Spinal cord (tissue), 10 donors: ENCODE measurements around the gene CNFN. TPM values are rescaled to one million over a fixed set of nuclear protein-coding genes. Genes with fewer than 3 reads are reported as not detected.

Source experiments
- DNase-seq, 6 donors: peaks; one replicate each; pipeline versions ENCODE4 v3.0.0 to v3.0.0-alpha.2; 2013 to 2015; ENCODE audit warnings: low spot score in 6 of 6, low read depth in 4 of 6
- H3K27ac ChIP-seq: one replicate; pipeline ENCODE4 v1.5.1; 2013; ENCODE audit warnings: low read depth, low read length, control low read depth
- H3K27me3 ChIP-seq: one replicate; pipeline ENCODE4 v1.6.1; 2013; ENCODE audit warnings: low read length; ENCODE audit not compliant: control insufficient read depth, insufficient read depth
- H3K36me3 ChIP-seq: one replicate; pipeline ENCODE4 v1.6.1; 2013; ENCODE audit warnings: low read length; ENCODE audit not compliant: control insufficient read depth, insufficient read depth
- H3K4me1 ChIP-seq: one replicate; pipeline ENCODE4 v1.6.1; 2013; ENCODE audit warnings: low read length; ENCODE audit not compliant: control insufficient read depth, insufficient read depth
- H3K4me3 ChIP-seq: one replicate; pipeline ENCODE4 v1.5.1; 2013; ENCODE audit warnings: low read depth, low read length, control low read depth
- H3K9me3 ChIP-seq: one replicate; pipeline ENCODE4 v1.6.1; 2013; ENCODE audit warnings: low read length; ENCODE audit not compliant: control insufficient read depth, insufficient read depth
- WGBS: methylation state at CpG from one replicate; pipeline ENCODE4 v1.1.5; 2013; ENCODE audit warnings: missing lambda C conversion rate; ENCODE audit not compliant: insufficient coverage; 5-methylcytosine and 5-hydroxymethylcytosine counted together
- polyA plus RNA-seq, 2 donors: library from polyadenylated mRNA; unstranded; fragments of 120-200 nt; gene quantifications; one replicate each; pipeline ENCODE4 v1.2.1, GENCODE V29; 2013; ENCODE audit not compliant: insufficient read length in 2 of 2
- total RNA-seq, 2 donors: library from RNA; depleted of rRNA in 1 of 2; stranded (reverse); fragments of 120-200 nt in 1 of 2; fragments of >200 nt in 1 of 2; gene quantifications; one replicate each; pipeline versions ENCODE4 v1.2.3 to v1.2.4, GENCODE V29; 2013 to 2014
- donor health status: healthy.

CNFN gene
- total and polyA plus RNA-seq, 4 donors, result 0.50 to 3.1 (median 2.1) TPM

DNA sequence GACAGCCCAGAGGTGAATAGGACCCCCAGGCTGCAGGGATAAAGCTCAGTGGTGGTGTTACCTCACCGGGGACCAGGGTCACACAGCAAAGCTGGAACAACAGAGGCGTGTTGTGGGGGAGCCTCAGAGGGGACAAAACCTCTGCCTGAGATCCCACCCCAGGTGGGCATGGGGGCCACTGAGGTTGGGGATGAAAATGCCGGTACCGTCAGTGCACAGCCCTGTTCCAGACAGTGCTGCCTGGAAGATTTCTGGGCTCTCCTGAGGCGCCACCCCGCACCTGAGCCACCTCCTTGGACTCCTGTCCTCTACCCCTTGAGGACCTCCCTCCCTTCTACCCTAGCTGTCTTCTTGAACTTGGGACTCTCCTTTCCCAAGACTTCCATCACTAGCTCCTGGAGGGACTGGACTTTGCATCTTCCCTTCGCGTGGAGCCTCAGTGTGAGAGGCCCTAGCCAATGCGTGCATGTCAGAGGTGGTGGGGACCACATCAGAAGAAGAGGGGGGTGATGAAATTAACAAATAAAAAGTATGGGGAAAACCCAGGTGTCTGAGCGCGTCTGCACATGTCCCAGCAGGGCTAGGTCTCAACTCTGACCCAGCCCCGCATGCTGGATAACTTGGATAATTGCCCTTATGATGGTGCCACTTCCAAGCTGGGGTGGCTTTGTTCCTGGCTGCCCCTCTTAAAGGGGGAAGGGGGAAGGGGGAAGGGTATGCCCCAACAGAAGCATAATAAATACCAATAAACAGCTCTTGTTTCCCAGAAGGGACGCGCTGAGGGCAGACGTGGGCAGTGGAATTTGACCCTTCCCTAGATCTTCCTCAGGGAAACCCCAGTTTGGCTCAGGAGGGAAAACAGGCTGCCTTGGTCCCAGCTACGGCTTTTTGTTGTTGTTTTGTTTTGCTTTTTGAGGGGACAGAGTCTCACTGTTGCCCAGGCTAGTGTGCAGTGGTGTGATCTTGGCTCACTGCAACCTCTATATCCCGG is 11.6 kb downstream of the CNFN start:
- no peaks in the 10 kb centered on the region for H3K27me3 ChIP-seq
- 83% methylated on average over 12 of the region's 17 CpGs for WGBS
- DNase-seq, result no peak
- H3K4me1 ChIP-seq, result peaks cover 4% of the 10 kb centered on the region
- H3K27ac ChIP-seq, result no peak overlapping the region
- H3K9me3 ChIP-seq, result no peaks in the 10 kb centered on the region
- H3K4me3 ChIP-seq, result no peak overlapping the region
- peaks cover 38% of the 10 kb centered on the region for H3K36me3 ChIP-seq

DNA sequence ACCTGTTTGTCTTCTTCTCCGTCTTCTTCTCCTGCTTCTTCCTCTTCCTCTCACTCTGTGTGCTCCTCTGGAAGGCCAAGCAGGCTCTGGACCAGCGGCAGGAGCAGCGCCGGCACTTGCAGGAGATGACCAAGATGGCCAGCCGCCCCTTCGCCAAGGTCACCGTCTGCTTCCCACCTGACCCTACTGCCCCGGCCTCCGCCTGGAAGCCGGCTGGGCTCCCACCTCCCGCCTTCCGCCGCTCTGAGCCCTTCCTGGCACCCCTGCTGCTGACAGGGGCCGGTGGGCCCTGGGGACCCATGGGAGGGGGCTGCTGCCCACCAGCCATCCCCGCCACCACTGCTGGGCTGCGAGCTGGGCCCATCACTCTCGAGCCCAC is 13.9 kb downstream of the CNFN start:
- Histone ChIP-seq H3K4me3 (no peak overlapping the region), H3K36me3 (peaks cover 57% of the 10 kb centered on the region), H3K4me1 (peaks cover 4% of the 10 kb centered on the region), H3K27ac (no peak overlapping the region), H3K27me3 (no peaks in the 10 kb centered on the region), H3K9me3 (no peaks in the 10 kb centered on the region)
- 98% methylated on average over 15 of the region's 17 CpGs for WGBS
- no peak for DNase-seq

DNA sequence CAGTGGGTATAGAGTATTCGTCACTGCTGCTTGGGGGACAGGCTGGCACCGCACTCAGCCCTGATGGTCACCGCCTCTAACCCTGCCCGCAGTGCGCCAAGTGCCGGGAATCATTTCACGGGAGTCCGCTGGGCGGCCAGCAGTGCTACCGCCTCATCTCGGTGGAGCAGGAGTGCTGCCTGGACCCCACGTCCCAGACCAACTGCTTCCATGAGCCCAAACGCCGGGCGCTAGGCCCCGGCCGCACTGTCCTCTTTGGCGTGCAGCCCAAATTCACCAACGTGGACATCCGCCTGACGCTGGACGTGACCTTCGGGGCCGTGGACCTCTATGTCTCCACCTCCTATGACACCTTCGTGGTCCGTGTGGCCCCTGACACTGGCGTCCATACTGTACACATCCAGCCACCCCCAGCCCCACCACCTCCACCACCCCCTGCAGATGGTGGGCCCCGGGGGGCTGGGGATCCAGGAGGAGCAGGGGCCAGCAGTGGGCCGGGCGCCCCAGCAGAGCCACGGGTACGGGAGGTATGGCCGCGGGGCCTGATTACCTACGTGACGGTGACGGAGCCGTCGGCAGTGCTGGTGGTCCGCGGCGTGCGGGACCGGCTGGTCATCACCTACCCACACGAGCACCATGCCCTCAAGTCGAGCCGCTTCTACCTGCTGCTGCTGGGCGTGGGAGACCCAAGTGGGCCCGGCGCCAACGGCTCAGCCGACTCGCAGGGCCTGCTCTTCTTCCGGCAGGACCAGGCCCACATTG is 14.5 kb downstream of the CNFN start:
- no peak for DNase-seq
- H3K4me3 ChIP-seq, result no peak overlapping the region
- H3K9me3 ChIP-seq, result no peaks in the 10 kb centered on the region
- H3K27ac ChIP-seq, result no peak overlapping the region
- H3K27me3 ChIP-seq, result no peaks in the 10 kb centered on the region
- peaks cover 4% of the 10 kb centered on the region for H3K4me1 ChIP-seq
- WGBS, result 96% methylated on average over 51 of the region's 54 CpGs
- H3K36me3 ChIP-seq, result peaks cover 62% of the 10 kb centered on the region

GRCh38 chr19:42374826-42375376 is 15.2 kb downstream of the CNFN start:
- 97% methylated on average over 11 of the region's 11 CpGs for WGBS
- Histone ChIP-seq H3K4me3 (no peak overlapping the region), H3K9me3 (no peaks in the 10 kb centered on the region), H3K27ac (no peak overlapping the region), H3K27me3 (no peaks in the 10 kb centered on the region), H3K36me3 (peaks cover 69% of the 10 kb centered on the region), H3K4me1 (peaks cover 4% of the 10 kb centered on the region)
- no peak for DNase-seq

- Histone ChIP-seq H3K4me1 (no peaks in the 10 kb centered on the region), H3K4me3 (no peak overlapping the region), H3K36me3 (peaks cover 87% of the 10 kb centered on the region), H3K27ac (no peak overlapping the region), H3K9me3 (no peaks in the 10 kb centered on the region), H3K27me3 (no peaks in the 10 kb centered on the region)
- WGBS, result 84% methylated on average over 4 of the region's 12 CpGs
- peak in 2 of 6 donors; percentile 35 to 66 for DNase-seq
These were observed 19.4 kb downstream of the CNFN start for GRCh38 chr19:42370626-42371175.

DNA sequence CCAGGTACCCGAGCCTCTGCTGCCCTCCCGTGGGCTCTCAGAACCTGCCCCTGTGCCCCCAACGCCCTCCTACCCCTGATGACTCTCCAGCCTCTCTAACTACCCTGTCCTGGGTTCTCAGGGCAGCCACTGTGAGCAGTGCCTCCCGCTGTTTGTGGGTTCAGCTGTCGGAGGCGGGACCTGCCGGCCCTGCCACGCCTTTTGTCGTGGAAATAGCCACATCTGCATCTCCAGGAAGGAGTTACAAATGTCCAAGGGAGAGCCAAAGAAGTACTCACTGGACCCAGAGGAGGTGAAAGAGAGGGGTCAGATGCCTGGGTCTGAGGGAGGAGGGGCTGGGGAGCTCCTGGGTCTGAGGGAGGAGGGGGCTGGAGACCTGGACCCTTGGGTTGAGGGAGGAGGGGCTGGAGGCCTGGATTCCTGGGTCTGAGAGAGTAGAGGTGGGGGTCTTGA is 20.0 kb downstream of the CNFN start:
- no peak overlapping the region for H3K4me3 ChIP-seq
- H3K27ac ChIP-seq, result no peak overlapping the region
- peaks cover 3% of the 10 kb centered on the region for H3K4me1 ChIP-seq
- WGBS, result 32% methylated on average over 9 of the region's 9 CpGs
- DNase-seq, result no peak
- peaks cover 83% of the 10 kb centered on the region for H3K36me3 ChIP-seq
- H3K9me3 ChIP-seq, result no peaks in the 10 kb centered on the region
- H3K27me3 ChIP-seq, result no peaks in the 10 kb centered on the region

GRCh38 chr19:42369433-42370067 is 20.5 kb downstream of the CNFN start:
- Histone ChIP-seq H3K36me3 (peaks cover 82% of the 10 kb centered on the region), H3K4me1 (peaks cover 7% of the 10 kb centered on the region), H3K4me3 (no peak overlapping the region), H3K27ac (no peak overlapping the region), H3K9me3 (no peaks in the 10 kb centered on the region), H3K27me3 (no peaks in the 10 kb centered on the region)
- DNase-seq, result no peak
- 89% methylated on average over 27 of the region's 27 CpGs for WGBS

GRCh38 chr19:42368765-42369164 is 21.3 kb downstream of the CNFN start:
- peaks cover 82% of the 10 kb centered on the region for H3K36me3 ChIP-seq
- WGBS, result 95% methylated on average over 14 of the region's 15 CpGs
- peaks cover 7% of the 10 kb centered on the region for H3K4me1 ChIP-seq
- DNase-seq, result no peak
- no peaks in the 10 kb centered on the region for H3K27me3 ChIP-seq
- no peaks in the 10 kb centered on the region for H3K9me3 ChIP-seq
- no peak overlapping the region for H3K27ac ChIP-seq
- no peak overlapping the region for H3K4me3 ChIP-seq

DNA sequence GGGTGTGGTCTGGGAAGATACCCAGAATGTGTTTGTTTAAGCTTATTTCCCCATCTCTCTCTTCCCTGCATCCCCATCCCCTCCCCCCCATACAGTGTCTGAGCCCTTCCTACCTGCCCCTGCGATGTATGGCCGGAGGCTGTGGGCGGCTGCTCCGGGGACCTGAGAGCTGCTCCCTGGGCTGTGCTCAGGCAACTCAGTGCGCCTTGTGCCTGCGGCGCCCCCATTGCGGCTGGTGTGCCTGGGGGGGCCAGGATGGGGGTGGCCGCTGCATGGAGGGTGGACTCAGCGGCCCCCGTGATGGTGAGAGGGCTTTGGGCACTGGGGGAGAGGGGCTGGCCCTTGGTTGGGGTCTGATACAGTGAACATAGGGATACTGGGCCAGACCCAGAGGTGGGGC is 21.7 kb downstream of the CNFN start:
- 95% methylated on average over 8 of the region's 11 CpGs for WGBS
- H3K36me3 ChIP-seq, result peaks cover 81% of the 10 kb centered on the region

More for the DNA sequence above, 21.7 kb downstream of the CNFN start:
- H3K9me3 ChIP-seq, result no peaks in the 10 kb centered on the region
- no peak overlapping the region for H3K4me3 ChIP-seq
- H3K27me3 ChIP-seq, result no peaks in the 10 kb centered on the region
- H3K27ac ChIP-seq, result no peak overlapping the region
- no peak for DNase-seq
- H3K4me1 ChIP-seq, result peaks cover 7% of the 10 kb centered on the region
